ENCODE data around the gene KRT86. TPM values are rescaled to one million over a fixed set of nuclear protein-coding genes. Genes with fewer than 3 reads are reported as not detected.

The KRT86 gene
- polyA plus RNA-seq, 1 of the 3 experiments (the other 2 are of a cell fraction) = 0.56 TPM

GRCh38 chr12:52248541-52249461 is 25.6 kb upstream of the KRT86 start:
- no peak for DNase-seq
- Histone ChIP-seq H4K20me1 (ENCODE audit: insufficient read depth) (no peaks in the 10 kb centered on the region), H3K27ac (ENCODE audit: low read depth in 2 of 2, low read length in 1 of 2) (peak overlapping the region; percentile 36 to 49; a peak in 3 of 4 replicates), H3K9me3 (no peaks in the 10 kb centered on the region), H3K9me2 (no peaks in the 10 kb centered on the region), H3K4me3 (ENCODE audit: low read depth in 2 of 2, low read length in 1 of 2) (no peak overlapping the region), H3K36me3 (replicated peaks in 1 of 2; ENCODE audit: control insufficient read depth in 1 of 2, insufficient read depth in 2 of 2, low read length in 1 of 2) (no peaks in the 10 kb centered on the region), H3F3A (replicated peaks; ENCODE audit: insufficient read depth) (peaks cover 3% of the 10 kb centered on the region), H3K27me3 (ENCODE audit: insufficient read depth) (no peaks in the 10 kb centered on the region), H3K79me2 (ENCODE audit: insufficient read depth) (no peaks in the 10 kb centered on the region), H3K4me2 (peak overlapping the region; percentile 47; the same call in 1 of the 2 replicates), H3K9ac (peak overlapping the region; percentile 30; the same call in 1 of the 2 replicates), H2AFZ (ENCODE audit: low read depth) (no peak overlapping the region), H3K4me1 (ENCODE audit: control insufficient read depth in 1 of 2, insufficient read depth in 2 of 2, low read depth in 1 of 2, low read length in 1 of 2) (peaks cover 13 to 23% of the 10 kb centered on the region in 2 experiments; a peak in 3 of 4 replicates)
- ChIA-PET POLR2A (no interaction called here), CTCF (interaction anchor here (1.3 to 3.1 kb wide), 2 partner anchors 29 to 92 kb away, joined by 4 to 16 read pairs; no protein-coding TSS in a partner anchor)
- WGBS (ENCODE audit: low lambda C conversion rate) = 85% methylated on average over 14 of the region's 18 CpGs
- no peak for TF ChIP-seq SIN3A (IDR thresholded peaks at IDR 0.05; ENCODE audit: borderline replicate concordance, low read depth, low read length)
- TF ChIP-seq NFIC (IDR thresholded peaks at IDR 0.05; ENCODE audit: borderline replicate concordance) = peak; percentile 44

- Histone ChIP-seq H3K4me3 (ENCODE audit: low read depth in 2 of 2, low read length in 1 of 2) (no peak overlapping the region), H3K27me3 (ENCODE audit: insufficient read depth) (no peaks in the 10 kb centered on the region), H4K20me1 (ENCODE audit: insufficient read depth) (no peaks in the 10 kb centered on the region), H3K9me2 (no peaks in the 10 kb centered on the region), H3K36me3 (replicated peaks in 1 of 2; ENCODE audit: control insufficient read depth in 1 of 2, insufficient read depth in 2 of 2, low read length in 1 of 2) (no peaks in the 10 kb centered on the region), H3K4me1 (ENCODE audit: control insufficient read depth in 1 of 2, insufficient read depth in 2 of 2, low read depth in 1 of 2, low read length in 1 of 2) (peaks cover 5 to 16% of the 10 kb centered on the region in 2 experiments; a peak in 3 of 4 replicates), H3K9ac (peak overlapping the region; percentile 30; the same call in 1 of the 2 replicates), H3K9me3 (no peaks in the 10 kb centered on the region), H2AFZ (ENCODE audit: low read depth) (no peak overlapping the region), H3K4me2 (peak overlapping the region; percentile 47; the same call in 1 of the 2 replicates), H3F3A (replicated peaks; ENCODE audit: insufficient read depth) (peaks cover 3% of the 10 kb centered on the region), H3K79me2 (ENCODE audit: insufficient read depth) (no peaks in the 10 kb centered on the region), H3K27ac (ENCODE audit: low read depth in 2 of 2, low read length in 1 of 2) (peak overlapping the region in 1 of 2 experiments; percentile 49; a peak in 1 of 4 replicates)
- no peak for DNase-seq
- WGBS (ENCODE audit: low lambda C conversion rate) = 64% methylated on average over 1 of the region's 2 CpGs
- ChIA-PET POLR2A (no interaction called here), CTCF (interaction anchor here (1.3 to 3.1 kb wide), 2 partner anchors 29 to 93 kb away, joined by 4 to 16 read pairs; no protein-coding TSS in a partner anchor)
- TF ChIP-seq PBX3 (IDR thresholded peaks at IDR 0.05) (no peak), CHD2 (IDR thresholded peaks at IDR 0.05; ENCODE audit: low read length, partially characterized antibody) (no peak), MAX (IDR thresholded peaks at IDR 0.05; ENCODE audit: low read depth) (no peak), TAF1 (IDR thresholded peaks at IDR 0.05; ENCODE audit: borderline replicate concordance, low read depth, low read length) (no peak), ZBTB33 (IDR thresholded peaks at IDR 0.05; ENCODE audit: borderline replicate concordance, low read depth) (no peak), FOXJ3 (CRISPR knock-in tag; IDR thresholded peaks at IDR 0.05) (no peak), RXRA (IDR thresholded peaks at IDR 0.05; ENCODE audit: borderline replicate concordance, low read depth) (no peak), POLR2AphosphoS5 (IDR thresholded peaks at IDR 0.05; ENCODE audit: low read depth, low read length) (no peak), USF2 (IDR thresholded peaks at IDR 0.05; ENCODE audit: borderline replicate concordance, low read depth, low read length) (no peak), YY1 (IDR thresholded peaks at IDR 0.05; ENCODE audit: low read depth) (no peak), RAD21 (IDR thresholded peaks at IDR 0.05; ENCODE audit: low read length) (no peak), IRF3 (IDR thresholded peaks at IDR 0.05; ENCODE audit: low read depth, low read length) (no peak), CTCF (IDR thresholded peaks at IDR 0.05) (no peak)
Observed at GRCh38 chr12:52249511-52250047, 24.9 kb upstream of the KRT86 start.
